Spleen (tissue), 11 donors: Measurements from ENCODE around the gene LCLAT1. TPM values are rescaled to one million over a fixed set of nuclear protein-coding genes. Genes with fewer than 3 reads are reported as not detected.

Source experiments
- DNase-seq: peaks from one replicate; pipeline ENCODE4 v3.0.0-alpha.2; 2020
- H3K27ac ChIP-seq, 8 donors: fragments of 200-600 bp; sonication (generic) in 7 of 8; 1 replicate in 4 of 8; 2 replicates in 4 of 8; pipeline versions ENCODE4 v1.5.0 to v1.8.0; 2016 to 2021; ENCODE audit warnings: inconsistent platforms in 4 of 8, mild to moderate bottlenecking in 4 of 8, moderate library complexity in 1 of 8
- H3K27me3 ChIP-seq, 7 donors: fragments of 200-600 bp; sonication (generic) in 6 of 7; replicated peaks in 1 of 7; 1 replicate in 4 of 7; 2 replicates in 3 of 7; pipeline versions ENCODE4 v1.5.0 to v1.8.0; 2016 to 2021; ENCODE audit warnings: inconsistent platforms in 3 of 7, mild to moderate bottlenecking in 1 of 7
- H3K36me3 ChIP-seq, 6 donors: fragments of 200-600 bp; sonication (generic) in 5 of 6; 1 replicate in 4 of 6; 2 replicates in 2 of 6; pipeline versions ENCODE4 v1.5.0 to v1.8.0; 2016 to 2021; ENCODE audit warnings: inconsistent platforms in 2 of 6
- H3K4me1 ChIP-seq, 6 donors: fragments of 200-600 bp; sonication (generic) in 5 of 6; 1 replicate in 3 of 6; 2 replicates in 3 of 6; pipeline versions ENCODE4 v1.5.0 to v1.8.0; 2016 to 2021; ENCODE audit warnings: inconsistent platforms in 3 of 6
- H3K4me3 ChIP-seq, 8 donors: fragments of 200-600 bp; sonication (generic) in 7 of 8; 1 replicate in 4 of 8; 2 replicates in 4 of 8; pipeline versions ENCODE4 v1.5.0 to v1.8.0; 2016 to 2021; ENCODE audit warnings: inconsistent platforms in 4 of 8, mild to moderate bottlenecking in 4 of 8, moderate library complexity in 2 of 8
- H3K9me3 ChIP-seq, 8 donors: fragments of 200-600 bp; sonication (generic) in 7 of 8; 1 replicate in 4 of 8; 2 replicates in 4 of 8; pipeline versions ENCODE4 v1.5.0 to v1.8.0; 2016 to 2021; ENCODE audit warnings: inconsistent platforms in 4 of 8
- POLR2A ChIP-seq, 3 donors: fragments of 450-650 bp; IDR thresholded peaks; one replicate each; pipeline ENCODE4 v1.5.1; 2017; ENCODE audit warnings: antibody characterized with exemption in 3 of 3, mild to moderate bottlenecking in 1 of 3
- POLR2AphosphoS5 ChIP-seq, 3 donors: sonication (generic); formaldehyde crosslinking; IDR thresholded peaks; one replicate each; pipeline ENCODE4 v1.5.1; 2017; ENCODE audit warnings: antibody characterized with exemption in 3 of 3
- WGBS, 5 donors: extraction: QIAGEN DNeasy Blood & Tissue Kit in 3 of 5; methylation state at CpG; one replicate each; pipeline versions ENCODE4 v1.1.5 to v1.1.7; 2013 to 2018; 5-methylcytosine and 5-hydroxymethylcytosine counted together
- intact Hi-C: fragments of 100-400 bp; cut with DNase I; formaldehyde crosslinking; loops from one replicate; pipeline ENCODE4 v1.15.0; 2023; ENCODE audit warnings: low total_unique reads
- polyA plus RNA-seq, 3 donors: library from polyadenylated mRNA; stranded (reverse); fragments of 200-250 nt; gene quantifications; one replicate each; pipeline ENCODE4 v1.2.1, GENCODE V29; 2013
- total RNA-seq, 7 donors: library from RNA; depleted of rRNA in 3 of 7; stranded (reverse); fragments of >200 nt in 3 of 7; fragmentation: NEBNext Ultra II Directional in 4 of 7; extraction: Animal tissue kit (Norgen Biotek cat#: 25700) in 4 of 7; gene quantifications; one replicate each; pipeline versions ENCODE4 v1.1.0 to v1.2.1, GENCODE V29; 2016 to 2021
- TF ChIP-seq, protein P1 (sequence below), 11 experiments: fragments of 200-600 bp in 7 of 11; fragments of 450-650 bp in 4 of 11; sonication (generic) in 4 of 11; IDR thresholded peaks in 8 of 11; conservative IDR thresholded peaks in 3 of 11; 1 replicate in 7 of 11; 2 replicates in 4 of 11; pipeline versions ENCODE4 v1.4.0 to v1.8.0; 2016 to 2021; ENCODE audit warnings: antibody characterized with exemption in 11 of 11, inconsistent platforms in 4 of 11, mild to moderate bottlenecking in 1 of 11
- donor health status: healthy with polysubstance abuse.
- donor health status: DM: no; HTN: no; CAD: no; lungs with moderate emphysema.
- donor health status: DM: no; HTN: no; CAD: no.
- donor health status: Bipolar disorder and iron deficiency.
- donor health status: healthy.
- donor health status: DM: no; HTN: no; CAD: no.
- donor health status: DM: yes; HTN: yes; CAD: no.

Gene LCLAT1
- total and polyA plus RNA-seq, 10 donors: 1.9 to 23.3 (median 13.8) TPM

GRCh38 chr2:30684026-30684425, 237.0 kb downstream of the LCLAT1 start:
- Histone ChIP-seq H3K9me3 (no peaks in the 10 kb centered on the region), H3K27ac (no peak overlapping the region), H3K4me3 (no peak overlapping the region), H3K4me1 (peaks cover 0 to 15% (median 0%) of the 10 kb centered on the region in 6 donors), H3K36me3 (no peaks in the 10 kb centered on the region), H3K27me3 (no peaks in the 10 kb centered on the region)
- intact Hi-C loops: no loop called here
- no peak for DNase-seq
- WGBS, 5 donors: 86 to 97% (median 90%) methylated on average over 8 of the region's 8 CpGs
- TF ChIP-seq, protein P1, sequence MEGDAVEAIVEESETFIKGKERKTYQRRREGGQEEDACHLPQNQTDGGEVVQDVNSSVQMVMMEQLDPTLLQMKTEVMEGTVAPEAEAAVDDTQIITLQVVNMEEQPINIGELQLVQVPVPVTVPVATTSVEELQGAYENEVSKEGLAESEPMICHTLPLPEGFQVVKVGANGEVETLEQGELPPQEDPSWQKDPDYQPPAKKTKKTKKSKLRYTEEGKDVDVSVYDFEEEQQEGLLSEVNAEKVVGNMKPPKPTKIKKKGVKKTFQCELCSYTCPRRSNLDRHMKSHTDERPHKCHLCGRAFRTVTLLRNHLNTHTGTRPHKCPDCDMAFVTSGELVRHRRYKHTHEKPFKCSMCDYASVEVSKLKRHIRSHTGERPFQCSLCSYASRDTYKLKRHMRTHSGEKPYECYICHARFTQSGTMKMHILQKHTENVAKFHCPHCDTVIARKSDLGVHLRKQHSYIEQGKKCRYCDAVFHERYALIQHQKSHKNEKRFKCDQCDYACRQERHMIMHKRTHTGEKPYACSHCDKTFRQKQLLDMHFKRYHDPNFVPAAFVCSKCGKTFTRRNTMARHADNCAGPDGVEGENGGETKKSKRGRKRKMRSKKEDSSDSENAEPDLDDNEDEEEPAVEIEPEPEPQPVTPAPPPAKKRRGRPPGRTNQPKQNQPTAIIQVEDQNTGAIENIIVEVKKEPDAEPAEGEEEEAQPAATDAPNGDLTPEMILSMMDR (IDR thresholded peaks at IDR 0.05 in 8 of 11, conservative IDR thresholded peaks at IDR 0.05 in 3 of 11): no peak
- TF ChIP-seq POLR2A (IDR thresholded peaks at IDR 0.05) (no peak), POLR2AphosphoS5 (IDR thresholded peaks at IDR 0.05) (no peak)

- DNase-seq: no peak
- no peak overlapping the region for H3K27ac ChIP-seq
- TF ChIP-seq POLR2A (IDR thresholded peaks at IDR 0.05): no peak
- TF ChIP-seq POLR2AphosphoS5 (IDR thresholded peaks at IDR 0.05): no peak
- TF ChIP-seq, protein P1 (IDR thresholded peaks at IDR 0.05 in 8 of 11, conservative IDR thresholded peaks at IDR 0.05 in 3 of 11): no peak
- 69 to 81% (median 74%) methylated on average over 5 of the region's 5 CpGs for WGBS, 5 donors
- no peaks in the 10 kb centered on the region for H3K9me3 ChIP-seq
- intact Hi-C loops: no loop called here
- no peaks in the 10 kb centered on the region for H3K27me3 ChIP-seq
- H3K4me3 ChIP-seq: no peak overlapping the region
- no peaks in the 10 kb centered on the region for H3K36me3 ChIP-seq
- H3K4me1 ChIP-seq: peaks cover 0 to 19% (median 0%) of the 10 kb centered on the region in 6 donors
Measured at GRCh38 chr2:30684516-30684915, 237.5 kb downstream of the LCLAT1 start.

- no peaks in the 10 kb centered on the region for H3K27me3 ChIP-seq
- DNase-seq: no peak
- H3K36me3 ChIP-seq: no peaks in the 10 kb centered on the region
- H3K27ac ChIP-seq: no peak overlapping the region
- 72 to 93% (median 77%) methylated on average over 3 of the region's 3 CpGs for WGBS, 5 donors
- TF ChIP-seq POLR2AphosphoS5 (IDR thresholded peaks at IDR 0.05): no peak
- TF ChIP-seq POLR2A (IDR thresholded peaks at IDR 0.05): no peak
- TF ChIP-seq, protein P1 (IDR thresholded peaks at IDR 0.05 in 8 of 11, conservative IDR thresholded peaks at IDR 0.05 in 3 of 11): no peak
- intact Hi-C loops: no loop called here
- no peak overlapping the region for H3K4me3 ChIP-seq
- H3K9me3 ChIP-seq: no peaks in the 10 kb centered on the region
- peaks cover 0 to 19% (median 0%) of the 10 kb centered on the region in 6 donors for H3K4me1 ChIP-seq
Measured at GRCh38 chr2:30684996-30685395, 237.9 kb downstream of the LCLAT1 start.

- WGBS, 5 donors: 90 to 95% (median 93%) methylated on average over 1 to 2 of the region's 2 CpGs
- Histone ChIP-seq H3K4me1 (peaks cover 0 to 19% (median 0%) of the 10 kb centered on the region in 6 donors), H3K27ac (no peak overlapping the region), H3K27me3 (no peaks in the 10 kb centered on the region), H3K9me3 (no peaks in the 10 kb centered on the region), H3K4me3 (no peak overlapping the region), H3K36me3 (no peaks in the 10 kb centered on the region)
- intact Hi-C loops: no loop called here
- no peak for TF ChIP-seq POLR2A (IDR thresholded peaks at IDR 0.05)
- TF ChIP-seq, protein P1 (IDR thresholded peaks at IDR 0.05 in 8 of 11, conservative IDR thresholded peaks at IDR 0.05 in 3 of 11): no peak
- no peak for TF ChIP-seq POLR2AphosphoS5 (IDR thresholded peaks at IDR 0.05)
- DNase-seq: no peak
Measured at GRCh38 chr2:30686000-30686399, 239.0 kb downstream of the LCLAT1 start.
